GM18502 (cell line): Measurements from ENCODE around the gene SPSB1.
"Not testable (repeated sequence)": the region's sequence is repeated elsewhere in the genome, so short reads cannot be mapped to it uniquely, and the experiment has no call there.

ENCODE experiments used
- ATAC-seq: cut with Tn5 transposase; IDR thresholded peaks from one replicate; pipeline ENCODE4 v1.9.1; 2021; ENCODE audit warnings: mild to moderate bottlenecking; ENCODE audit not compliant: unreplicated experiment, poor library complexity

Gene SPSB1

GRCh38 chr1:9298282-9298681 lies 5.6 kb downstream of the SPSB1 start:
- ATAC-seq, result no peak

- not testable (repeated sequence) for ATAC-seq
Observed at GRCh38 chr1:9299571-9300541, 7.2 kb downstream of the SPSB1 start.

- ATAC-seq, result no peak
Observed at GRCh38 chr1:9300573-9300972, 7.9 kb downstream of the SPSB1 start.

GRCh38 chr1:9302745-9303524 lies 10.2 kb downstream of the SPSB1 start:
- no peak for ATAC-seq

- no peak for ATAC-seq
Observed at GRCh38 chr1:9303916-9304315, 11.2 kb downstream of the SPSB1 start.

- no peak for ATAC-seq
Observed at GRCh38 chr1:9305216-9305615, 12.5 kb downstream of the SPSB1 start.

- ATAC-seq, result no peak
Observed at GRCh38 chr1:9306006-9306405, 13.3 kb downstream of the SPSB1 start.

- no peak for ATAC-seq
Observed at GRCh38 chr1:9307303-9307702, 14.6 kb downstream of the SPSB1 start.

GRCh38 chr1:9308236-9308785 lies 15.6 kb downstream of the SPSB1 start:
- no peak for ATAC-seq

GRCh38 chr1:9309080-9309479 lies 16.4 kb downstream of the SPSB1 start:
- ATAC-seq, result no peak

GRCh38 chr1:9309991-9310390 lies 17.3 kb downstream of the SPSB1 start:
- no peak for ATAC-seq

- ATAC-seq, result no peak
Observed at GRCh38 chr1:9311029-9311428, 18.3 kb downstream of the SPSB1 start.

GRCh38 chr1:9311479-9311878 lies 18.8 kb downstream of the SPSB1 start:
- no peak for ATAC-seq

- no peak for ATAC-seq
Observed at GRCh38 chr1:9312168-9312720, 19.6 kb downstream of the SPSB1 start.

GRCh38 chr1:9313576-9313975 lies 20.9 kb downstream of the SPSB1 start:
- ATAC-seq, result no peak

GRCh38 chr1:9314111-9314510 lies 21.4 kb downstream of the SPSB1 start:
- no peak for ATAC-seq

- no peak for ATAC-seq
Observed at GRCh38 chr1:9314711-9315379, 22.2 kb downstream of the SPSB1 start.

GRCh38 chr1:9315411-9316079 lies 22.9 kb downstream of the SPSB1 start:
- ATAC-seq, result no peak

GRCh38 chr1:9316080-9316444 lies 23.4 kb downstream of the SPSB1 start:
- no peak for ATAC-seq

GRCh38 chr1:9316512-9316911 lies 23.8 kb downstream of the SPSB1 start:
- ATAC-seq, result no peak
